ENCODE results near the gene TAS2R50.

DNA sequence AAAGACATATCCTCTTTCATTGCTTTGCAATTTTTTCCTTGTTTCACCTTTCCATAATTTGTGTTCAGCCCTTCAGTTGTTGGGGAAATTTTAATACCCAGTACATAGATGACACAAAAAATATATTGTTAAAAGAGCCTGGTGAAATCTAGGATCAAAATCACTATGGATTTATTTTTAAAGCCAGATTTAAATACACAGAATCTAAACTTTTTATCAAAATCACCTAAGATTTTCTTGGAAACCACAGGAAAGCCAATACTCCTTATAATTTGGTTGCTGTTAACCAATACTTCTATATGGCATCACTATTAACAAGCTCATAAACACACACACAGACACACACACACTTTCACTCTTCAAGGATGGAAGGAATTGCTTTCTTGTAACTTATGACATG lies 11.5 kb upstream of the TAS2R50 start, which contains the start of gene TAS2R20:
- TF ChIP-seq YY1 (IDR thresholded peaks at IDR 0.05; ENCODE audit: insufficient read depth, insufficient read length) (no peak), ZNF274 (IDR thresholded peaks at IDR 0.05; ENCODE audit: low read depth, low read length) (no peak), SUZ12 (IDR thresholded peaks at IDR 0.05; ENCODE audit: extremely low read depth, insufficient read depth, insufficient read length) (no peak)
